ENCODE data around the gene IMPDH1.

Gene IMPDH1

GRCh38 chr7:128447941-128448564 is 38.3 kb upstream of the IMPDH1 start:
- H3K27me3 Mint-ChIP-seq = no peaks in the 10 kb centered on the region
- no peak overlapping the region for H3K4me3 Mint-ChIP-seq
- H3K9me3 Mint-ChIP-seq = no peaks in the 10 kb centered on the region
- intact Hi-C loops (cut with micrococcal nuclease) = no loop called here
- no peak overlapping the region for H3K27ac Mint-ChIP-seq
- peaks cover 35% of the 10 kb centered on the region for H3K4me1 Mint-ChIP-seq (ENCODE audit: low read depth)
- no peaks in the 10 kb centered on the region for H3K36me3 Mint-ChIP-seq (ENCODE audit: low read depth)

- peak overlapping the region; percentile 5 for H3K27ac Mint-ChIP-seq
Observed at GRCh38 chr7:128446306-128446705, 36.5 kb upstream of the IMPDH1 start.

GRCh38 chr7:128443831-128444600 is 34.2 kb upstream of the IMPDH1 start:
- H3K36me3 Mint-ChIP-seq (ENCODE audit: low read depth) = no peaks in the 10 kb centered on the region
- H3K27me3 Mint-ChIP-seq = no peaks in the 10 kb centered on the region
- no peaks in the 10 kb centered on the region for H3K9me3 Mint-ChIP-seq
- H3K27ac Mint-ChIP-seq = peak overlapping the region; percentile 38
- intact Hi-C loops (cut with micrococcal nuclease) = no loop called here
- H3K4me3 Mint-ChIP-seq = no peak overlapping the region
- peaks cover 31% of the 10 kb centered on the region for H3K4me1 Mint-ChIP-seq (ENCODE audit: low read depth)

More at GRCh38 chr7:128446306-128446705, 36.5 kb upstream of the IMPDH1 start:
- no peaks in the 10 kb centered on the region for H3K36me3 Mint-ChIP-seq (ENCODE audit: low read depth)
- no peaks in the 10 kb centered on the region for H3K9me3 Mint-ChIP-seq
- intact Hi-C loops (cut with micrococcal nuclease) = no loop called here
- no peaks in the 10 kb centered on the region for H3K27me3 Mint-ChIP-seq
- H3K4me1 Mint-ChIP-seq (ENCODE audit: low read depth) = peaks cover 36% of the 10 kb centered on the region
- no peak overlapping the region for H3K4me3 Mint-ChIP-seq

GRCh38 chr7:128442356-128442755 is 32.6 kb upstream of the IMPDH1 start:
- H3K9me3 Mint-ChIP-seq = no peaks in the 10 kb centered on the region
- no peak overlapping the region for H3K27ac Mint-ChIP-seq
- H3K4me3 Mint-ChIP-seq = no peak overlapping the region
- no peaks in the 10 kb centered on the region for H3K27me3 Mint-ChIP-seq
- intact Hi-C loops (cut with micrococcal nuclease) = no loop called here
- H3K4me1 Mint-ChIP-seq (ENCODE audit: low read depth) = peaks cover 43% of the 10 kb centered on the region
- H3K36me3 Mint-ChIP-seq (ENCODE audit: low read depth) = no peaks in the 10 kb centered on the region

- intact Hi-C loops (cut with micrococcal nuclease) = loop anchor here (2.0 kb wide), 1 partner anchor 17 kb away; the partner anchor contains the start of gene HILPDA
- Mint-ChIP-seq H3K4me3 (peak overlapping the region; percentile 54), H3K36me3 (ENCODE audit: low read depth) (no peaks in the 10 kb centered on the region), H3K4me1 (ENCODE audit: low read depth) (peaks cover 29% of the 10 kb centered on the region), H3K27me3 (no peaks in the 10 kb centered on the region), H3K27ac (peak overlapping the region; percentile 90), H3K9me3 (no peaks in the 10 kb centered on the region)
Observed at GRCh38 chr7:128437426-128438332, 27.9 kb upstream of the IMPDH1 start.

GRCh38 chr7:128435327-128435686 is 25.5 kb upstream of the IMPDH1 start:
- H3K9me3 Mint-ChIP-seq = no peaks in the 10 kb centered on the region
- intact Hi-C loops (cut with micrococcal nuclease) = no loop called here
- H3K4me1 Mint-ChIP-seq (ENCODE audit: low read depth) = peaks cover 35% of the 10 kb centered on the region
- no peaks in the 10 kb centered on the region for H3K27me3 Mint-ChIP-seq
- H3K36me3 Mint-ChIP-seq (ENCODE audit: low read depth) = no peaks in the 10 kb centered on the region
- no peak overlapping the region for H3K4me3 Mint-ChIP-seq
- no peak overlapping the region for H3K27ac Mint-ChIP-seq

- Mint-ChIP-seq H3K4me3 (no peak overlapping the region), H3K36me3 (ENCODE audit: low read depth) (no peaks in the 10 kb centered on the region), H3K27ac (no peak overlapping the region), H3K9me3 (no peaks in the 10 kb centered on the region), H3K4me1 (ENCODE audit: low read depth) (peaks cover 37% of the 10 kb centered on the region), H3K27me3 (no peaks in the 10 kb centered on the region)
- intact Hi-C loops (cut with micrococcal nuclease) = no loop called here
Observed at GRCh38 chr7:128434413-128435326, 24.9 kb upstream of the IMPDH1 start.

GRCh38 chr7:128431754-128432153 is 22.0 kb upstream of the IMPDH1 start:
- Mint-ChIP-seq H3K4me3 (no peak overlapping the region), H3K27me3 (no peaks in the 10 kb centered on the region), H3K36me3 (ENCODE audit: low read depth) (no peaks in the 10 kb centered on the region), H3K4me1 (ENCODE audit: low read depth) (peaks cover 18% of the 10 kb centered on the region), H3K9me3 (no peaks in the 10 kb centered on the region), H3K27ac (no peak overlapping the region)
- intact Hi-C loops (cut with micrococcal nuclease) = no loop called here

- no peak overlapping the region for H3K27ac Mint-ChIP-seq
Observed at GRCh38 chr7:128431221-128431620, 21.4 kb upstream of the IMPDH1 start.

GRCh38 chr7:128430207-128430606 is 20.4 kb upstream of the IMPDH1 start:
- intact Hi-C loops (cut with micrococcal nuclease) = no loop called here
- no peaks in the 10 kb centered on the region for H3K27me3 Mint-ChIP-seq
- no peak overlapping the region for H3K4me3 Mint-ChIP-seq
- peaks cover 18% of the 10 kb centered on the region for H3K4me1 Mint-ChIP-seq (ENCODE audit: low read depth)
- H3K36me3 Mint-ChIP-seq (ENCODE audit: low read depth) = no peaks in the 10 kb centered on the region
- H3K9me3 Mint-ChIP-seq = no peaks in the 10 kb centered on the region
- H3K27ac Mint-ChIP-seq = no peak overlapping the region

More at GRCh38 chr7:128431221-128431620, 21.4 kb upstream of the IMPDH1 start:
- Mint-ChIP-seq H3K4me1 (ENCODE audit: low read depth) (peaks cover 18% of the 10 kb centered on the region), H3K36me3 (ENCODE audit: low read depth) (no peaks in the 10 kb centered on the region), H3K27me3 (no peaks in the 10 kb centered on the region), H3K4me3 (no peak overlapping the region), H3K9me3 (no peaks in the 10 kb centered on the region)
- intact Hi-C loops (cut with micrococcal nuclease) = no loop called here

- no peaks in the 10 kb centered on the region for H3K27me3 Mint-ChIP-seq
- no peak overlapping the region for H3K4me3 Mint-ChIP-seq
- H3K4me1 Mint-ChIP-seq (ENCODE audit: low read depth) = peaks cover 24% of the 10 kb centered on the region
- intact Hi-C loops (cut with micrococcal nuclease) = loop anchor here (1.0 to 5.0 kb wide), 2 partner anchors 32 to 40 kb away; no protein-coding TSS in a partner anchor
- no peaks in the 10 kb centered on the region for H3K9me3 Mint-ChIP-seq
- H3K36me3 Mint-ChIP-seq (ENCODE audit: low read depth) = no peaks in the 10 kb centered on the region
- no peak overlapping the region for H3K27ac Mint-ChIP-seq
Observed at GRCh38 chr7:128427289-128427891, 17.6 kb upstream of the IMPDH1 start.

- Mint-ChIP-seq H3K4me1 (ENCODE audit: low read depth) (peaks cover 18% of the 10 kb centered on the region), H3K27me3 (no peaks in the 10 kb centered on the region), H3K36me3 (ENCODE audit: low read depth) (no peaks in the 10 kb centered on the region), H3K9me3 (no peaks in the 10 kb centered on the region), H3K4me3 (no peak overlapping the region), H3K27ac (no peak overlapping the region)
- intact Hi-C loops (cut with micrococcal nuclease) = loop anchor here (1.0 to 5.0 kb wide), 3 partner anchors 28 to 79 kb away; no protein-coding TSS in a partner anchor
Observed at GRCh38 chr7:128425850-128426249, 16.1 kb upstream of the IMPDH1 start.

Measured in dendritic cell treated with granulocyte-macrophage colony-stimulating factor and Interleukin-4, amounts not matched to agents 40 ng/mL and 50 ng/mL, for 4 days (primary cell).